Smooth muscle cell (in vitro differentiated cells): ENCODE data around the gene TTC23L. TPM values are rescaled to one million over a fixed set of nuclear protein-coding genes. Genes with fewer than 3 reads are reported as not detected.
A peak's percentile ranks its signal among the peaks of the same experiment; 100 is the strongest.

ENCODE experiments used
- DNase-seq: peaks from one replicate; lab custom pipeline; 2025; ENCODE audit not compliant: unreplicated experiment; lab: John Stamatoyannopoulos, UW
- H2AFZ ChIP-seq: fragments of 200-600 bp; sonication (generic); 2 replicates; pipeline ENCODE4 v1.6.0; 2016; ENCODE audit warnings: antibody characterized with exemption, low read depth, mild to moderate bottlenecking
- H3F3A ChIP-seq: fragments of 200-600 bp; sonication (generic); 2 replicates; pipeline ENCODE4 v1.6.0; 2017; ENCODE audit warnings: antibody characterized with exemption, low read depth
- H3K27ac ChIP-seq: fragments of 200-600 bp; sonication (generic); 2 replicates; pipeline ENCODE4 v1.5.1; 2016; ENCODE audit warnings: low read depth, mild to moderate bottlenecking
- H3K27me3 ChIP-seq: fragments of 200-600 bp; sonication (generic); 2 replicates; pipeline ENCODE4 v1.6.1; 2016; ENCODE audit warnings: low read depth, mild to moderate bottlenecking
- H3K36me3 ChIP-seq: fragments of 200-600 bp; sonication (generic); 2 replicates; pipeline ENCODE4 v1.5.1; 2016; ENCODE audit warnings: low read depth
- H3K4me1 ChIP-seq: fragments of 200-600 bp; sonication (generic); 2 replicates; pipeline ENCODE4 v1.5.1; 2016; ENCODE audit warnings: low read depth
- H3K4me2 ChIP-seq: fragments of 200-600 bp; sonication (generic); 2 replicates; pipeline ENCODE4 v1.6.0; 2016; ENCODE audit warnings: mild to moderate bottlenecking
- H3K4me3 ChIP-seq: fragments of 200-600 bp; sonication (generic); 2 replicates; pipeline ENCODE4 v1.5.1; 2016; ENCODE audit warnings: mild to moderate bottlenecking
- H3K79me2 ChIP-seq: fragments of 200-600 bp; sonication (generic); 2 replicates; pipeline ENCODE4 v1.6.0; 2016; ENCODE audit warnings: low read depth, mild to moderate bottlenecking
- H3K9ac ChIP-seq: fragments of 200-600 bp; sonication (generic); 2 replicates; pipeline ENCODE4 v1.6.0; 2016; ENCODE audit warnings: low read depth
- H3K9me3 ChIP-seq: fragments of 200-600 bp; sonication (generic); replicated peaks from 2 replicates; pipeline ENCODE4 v1.5.1; 2016; ENCODE audit warnings: low read depth
- H4K20me1 ChIP-seq: fragments of 200-600 bp; sonication (generic); 2 replicates; pipeline ENCODE4 v1.6.0; 2016; ENCODE audit warnings: low read depth
- CTCF ChIP-seq: fragments of 200-600 bp; sonication (generic); IDR thresholded peaks from 2 replicates; pipeline ENCODE4 v1.5.1; 2017; ENCODE audit warnings: borderline replicate concordance, mild to moderate bottlenecking, antibody characterized with exemption; ENCODE audit not compliant: insufficient read depth, poor library complexity, severe bottlenecking
- WGBS: methylation state at CpG from one replicate; pipeline ENCODE4 v1.1.7; 2016; ENCODE audit warnings: low lambda C conversion rate; 5-methylcytosine and 5-hydroxymethylcytosine counted together
- polyA plus RNA-seq: library from polyadenylated mRNA; unstranded; fragments of >200 nt; fragmentation: Nextera tagmentation; extraction: Ambion mirVana; gene quantifications from 2 replicates; pipeline ENCODE4 v1.2.1, GENCODE V29; 2016
- total RNA-seq: library from RNA; depleted of rRNA; stranded (reverse); fragments of >200 nt; gene quantifications from 2 replicates; pipeline ENCODE4 v1.2.3, GENCODE V29; 2014

Gene TTC23L
- total and polyA plus RNA-seq, 2 experiments from 2014 or later = 0.04 to 0.08 TPM

GRCh38 chr5:34831303-34831702 lies 7.7 kb upstream of the TTC23L start:
- no peaks in the 10 kb centered on the region for H3K9me3 ChIP-seq
- H3K9ac ChIP-seq = no peak overlapping the region
- H3K27me3 ChIP-seq = no peaks in the 10 kb centered on the region
- no peak for TF ChIP-seq CTCF
- no peak overlapping the region for H2AFZ ChIP-seq
- no peaks in the 10 kb centered on the region for H3K4me1 ChIP-seq
- no peak for DNase-seq
- no peak overlapping the region for H3K4me2 ChIP-seq
- peak overlapping the region; percentile 10 for H3K27ac ChIP-seq
- H4K20me1 ChIP-seq = peaks cover 8% of the 10 kb centered on the region
- no peak overlapping the region for H3K4me3 ChIP-seq
- no peaks in the 10 kb centered on the region for H3K79me2 ChIP-seq
- peaks cover 48% of the 10 kb centered on the region for H3K36me3 ChIP-seq
- peaks cover 57% of the 10 kb centered on the region for H3F3A ChIP-seq

- Histone ChIP-seq H3K4me3 (no peak overlapping the region), H3K79me2 (no peaks in the 10 kb centered on the region), H3K4me2 (no peak overlapping the region), H3K4me1 (no peaks in the 10 kb centered on the region), H3K9me3 (no peaks in the 10 kb centered on the region), H3F3A (peaks cover 53% of the 10 kb centered on the region), H2AFZ (no peak overlapping the region), H3K27me3 (no peaks in the 10 kb centered on the region), H3K36me3 (peaks cover 36% of the 10 kb centered on the region), H3K9ac (no peak overlapping the region), H4K20me1 (peaks cover 5% of the 10 kb centered on the region), H3K27ac (peak overlapping the region; percentile 31)
- DNase-seq = no peak
- TF ChIP-seq CTCF = no peak
- WGBS = 84% methylated on average over 5 of the region's 5 CpGs
Observed at GRCh38 chr5:34832568-34832967, 6.4 kb upstream of the TTC23L start.

- H3K36me3 ChIP-seq = peaks cover 32% of the 10 kb centered on the region
- no peak for DNase-seq
- WGBS = 96% methylated on average over 1 of the region's 1 CpG
Observed at GRCh38 chr5:34833090-34833489, 5.9 kb upstream of the TTC23L start.

More at GRCh38 chr5:34833090-34833489, 5.9 kb upstream of the TTC23L start:
- Histone ChIP-seq H3K27ac (peak overlapping the region; percentile 1), H2AFZ (no peak overlapping the region), H3K9me3 (no peaks in the 10 kb centered on the region), H3F3A (peaks cover 49% of the 10 kb centered on the region), H3K9ac (no peak overlapping the region), H3K27me3 (no peaks in the 10 kb centered on the region), H3K4me3 (no peak overlapping the region), H3K79me2 (no peaks in the 10 kb centered on the region), H3K4me1 (no peaks in the 10 kb centered on the region), H3K4me2 (no peak overlapping the region), H4K20me1 (no peaks in the 10 kb centered on the region)
- no peak for TF ChIP-seq CTCF
